Endothelial cell of umbilical vein (primary cell): ENCODE data around the gene TSHZ1. TPM values are rescaled to one million over a fixed set of nuclear protein-coding genes. Genes with fewer than 3 reads are reported as not detected.

Experiments
- BruUV-seq: library from RNA; stranded (reverse); fragments of 400-500 nt; replicated peaks from 2 replicates; lab custom pipeline; 2021; lab: Mats Ljungman, UMichigan
- CTCF ChIA-PET: fragments of 300-600, 350-600 bp; sonication (Branson Sonifier 250); formaldehyde crosslinking; loops from one replicate; lab custom pipeline; 2021; ENCODE audit warnings: antibody characterized with exemption, inconsistent platforms; lab: Charles Lee
- POLR2A ChIA-PET: fragments of 300-600, 350-600 bp; sonication (Branson Sonifier 250); formaldehyde crosslinking; loops from one replicate; lab custom pipeline; 2021; ENCODE audit warnings: antibody characterized with exemption, inconsistent platforms; lab: Charles Lee
- DNase-seq: peaks from one replicate; pipeline ENCODE4 v3.0.0-alpha.2; 2011; ENCODE audit warnings: low read depth, low spot score
- FAIRE-seq: peaks from 2 replicates; lab custom pipeline; 2011; peaks lifted over from hg19 to GRCh38; lab: Jason Lieb, UNC
- H2AFZ ChIP-seq: 2 replicates; pipeline ENCODE4 v1.6.0; 2012; ENCODE audit warnings: low read depth, low read length, control low read depth, inconsistent platforms
- H3K27ac ChIP-seq: 2 replicates; pipeline ENCODE4 v1.5.1; 2011; ENCODE audit warnings: low read depth, mild to moderate bottlenecking, control low read depth, low read length, moderate library complexity; ENCODE audit not compliant: insufficient read depth
- H3K27me3 ChIP-seq, 2 experiments: 2 replicates each; pipeline versions ENCODE4 v1.6.0 to v1.6.1; 2011; ENCODE audit warnings: low read length in 2 of 2, mixed read lengths in 1 of 2; ENCODE audit not compliant: control insufficient read depth in 2 of 2, insufficient read depth in 2 of 2
- H3K36me3 ChIP-seq, 2 experiments: 2 replicates in 1 of 2; 3 replicates in 1 of 2; pipeline ENCODE4 v1.5.1; 2011; ENCODE audit warnings: low read length in 2 of 2, mild to moderate bottlenecking in 1 of 2, moderate library complexity in 1 of 2; ENCODE audit not compliant: control insufficient read depth in 2 of 2, insufficient read depth in 2 of 2; ENCODE audit errors: extremely low read depth in 1 of 2
- H3K4me1 ChIP-seq: 3 replicates; pipeline ENCODE4 v1.5.1; 2011; ENCODE audit warnings: mild to moderate bottlenecking, low read length; ENCODE audit not compliant: control insufficient read depth, insufficient read depth; ENCODE audit errors: extremely low read depth
- H3K4me2 ChIP-seq: 2 replicates; pipeline ENCODE4 v1.6.1; 2011; ENCODE audit warnings: low read length, control low read depth, mixed read lengths; ENCODE audit not compliant: insufficient read depth
- H3K4me3 ChIP-seq, 3 experiments: fragments of 200-600 bp in 1 of 3; sonication (generic), shearing (Covaris generic) in 1 of 3; replicated peaks in 1 of 3; 2 replicates each; pipeline ENCODE4 v1.5.1; 2011 to 2016; ENCODE audit warnings: control low read depth in 3 of 3, low read length in 3 of 3, mild to moderate bottlenecking in 2 of 3, inconsistent platforms in 1 of 3, low read depth in 1 of 3, moderate library complexity in 1 of 3; ENCODE audit not compliant: insufficient read depth in 1 of 3
- H3K79me2 ChIP-seq: 2 replicates; pipeline ENCODE4 v1.6.0; 2012; ENCODE audit warnings: low read length, inconsistent platforms; ENCODE audit not compliant: control insufficient read depth, insufficient read depth
- H3K9ac ChIP-seq: replicated peaks from 2 replicates; pipeline ENCODE3; 2011; ENCODE audit warnings: low read length, control low read depth; ENCODE audit not compliant: insufficient read depth; ENCODE audit errors: extremely low read depth
- H3K9me1 ChIP-seq: replicated peaks from 3 replicates; pipeline ENCODE4 v1.6.0; 2011; ENCODE audit warnings: mild to moderate bottlenecking, low read length; ENCODE audit not compliant: control insufficient read depth, insufficient read depth; ENCODE audit errors: extremely low read depth
- H3K9me3 ChIP-seq: replicated peaks from 2 replicates; pipeline ENCODE4 v1.5.1; 2012; ENCODE audit warnings: low read length, inconsistent platforms; ENCODE audit not compliant: control insufficient read depth, insufficient read depth
- H4K20me1 ChIP-seq: replicated peaks from 2 replicates; pipeline ENCODE3; 2011; ENCODE audit warnings: mild to moderate bottlenecking, low read length; ENCODE audit not compliant: control insufficient read depth, insufficient read depth; ENCODE audit errors: extremely low read depth
- CTCF ChIP-seq, 2 donors: IDR thresholded peaks; 1 replicate in 1 of 2; 2 replicates in 1 of 2; pipeline ENCODE4 v1.5.1; 2011; ENCODE audit warnings: low read length in 2 of 2, mild to moderate bottlenecking in 2 of 2, moderate library complexity in 2 of 2, control low read depth in 1 of 2, inconsistent platforms in 1 of 2, low read depth in 1 of 2; ENCODE audit not compliant: insufficient read depth in 1 of 2; ENCODE audit errors: extremely low read depth in 1 of 2
- FOS ChIP-seq: IDR thresholded peaks from 2 replicates; pipeline ENCODE4 v1.6.1; 2011; ENCODE audit warnings: mild to moderate bottlenecking, low read length, moderate library complexity, borderline replicate concordance; ENCODE audit not compliant: insufficient read depth
- GATA2 ChIP-seq: IDR thresholded peaks from 2 replicates; pipeline ENCODE4 v1.7.0; 2011; ENCODE audit warnings: low read depth, mild to moderate bottlenecking, moderate library complexity, mixed read lengths, low read length; ENCODE audit not compliant: insufficient read length, insufficient read depth
- MYC ChIP-seq: IDR thresholded peaks from one replicate; pipeline ENCODE4 v1.6.1; 2011; ENCODE audit warnings: mild to moderate bottlenecking, low read depth, low read length
- POLR2A ChIP-seq: IDR thresholded peaks from 2 replicates; pipeline ENCODE4 v1.6.1; 2012; ENCODE audit warnings: low read depth, mild to moderate bottlenecking, control low read depth, low read length
- POLR2AphosphoS5 ChIP-seq: IDR thresholded peaks from 2 replicates; pipeline ENCODE4 v1.6.1; 2012; ENCODE audit warnings: low read depth, mild to moderate bottlenecking, control low read depth, low read length, moderate library complexity; ENCODE audit not compliant: insufficient read depth
- dilution Hi-C: fragments of 300-500 bp; cut with MboI; formaldehyde crosslinking; loops from one replicate; pipeline ENCODE4 v1.15.0; 2019; ENCODE audit warnings: low sequenced_read_pairs; ENCODE audit not compliant: extremely low pct_ligation_motif_present
- intact Hi-C: fragments of 100-400 bp; cut with micrococcal nuclease; formaldehyde crosslinking; loops from one replicate; pipeline ENCODE4 v1.10.0; 2022
- polyA plus RNA-seq, 4 experiments: library from polyadenylated mRNA; depleted of rRNA in 3 of 4; stranded (reverse) in 3 of 4; unstranded in 1 of 4; fragments of >200 nt; gene quantifications; 2 replicates each; pipeline versions ENCODE4 v1.2.1 to v1.2.3, GENCODE V29; 2011 to 2012; ENCODE audit warnings: missing spikeins in 1 of 4
- total RNA-seq: library from RNA; stranded (reverse); gene quantifications from 2 replicates; pipeline ENCODE4 v1.2.3, GENCODE V29; 2021

The TSHZ1 gene
- total and polyA plus RNA-seq, 2 donors (not counting 3 experiments of a cell fraction or from before 2014, with no cell fraction given): 4.2 to 10.2 TPM

- intact Hi-C loops: no loop called here
Measured at GRCh38 chr18:75338631-75339030, 128.0 kb downstream of the TSHZ1 start.

More at GRCh38 chr18:75338631-75339030, 128.0 kb downstream of the TSHZ1 start:
- POLR2A ChIA-PET: no interaction called here
- Histone ChIP-seq H3K9me3 (no peaks in the 10 kb centered on the region), H2AFZ (no peak overlapping the region), H3K4me2 (no peak overlapping the region), H3K9me1 (no peaks in the 10 kb centered on the region), H3K9ac (no peak overlapping the region), H3K4me1 (no peaks in the 10 kb centered on the region), H3K4me3 (no peak overlapping the region), H4K20me1 (no peaks in the 10 kb centered on the region), H3K27ac (no peak overlapping the region), H3K79me2 (no peaks in the 10 kb centered on the region), H3K36me3 (no peaks in the 10 kb centered on the region), H3K27me3 (no peaks in the 10 kb centered on the region)
- no peak for TF ChIP-seq FOS
- no peak for TF ChIP-seq POLR2AphosphoS5
- no peak for TF ChIP-seq POLR2A
- TF ChIP-seq GATA2: no peak
- TF ChIP-seq MYC: no peak
- no peak for TF ChIP-seq CTCF (IDR thresholded peaks at IDR 0.05; ENCODE audit: extremely low read depth in 1 of 2, insufficient read depth in 1 of 2, low read depth in 1 of 2, low read length in 2 of 2)
- no TSS peak for BruUV-seq
- FAIRE-seq (no peak), DNase-seq (no peak)
- CTCF ChIA-PET: no interaction called here
- dilution Hi-C loops: no loop called here

Other genes with a start within 250 kb of the TSHZ1 start
- gene PTGR3, start 1.7 kb upstream of the TSHZ1 start, total RNA-seq: 18.3 and 21.9 TPM in 2 replicates
- gene PTGR3, start 1.7 kb upstream of the TSHZ1 start, polyA plus RNA-seq: 10.0 and 13.9 TPM in 2 replicates
- not detected in 2 replicates for gene SMIM21, start 216.9 kb downstream of the TSHZ1 start, total RNA-seq
- not detected in 2 replicates for gene SMIM21, start 216.9 kb downstream of the TSHZ1 start, polyA plus RNA-seq